ENCODE data around the gene SMAD2. TPM values are rescaled to one million over a fixed set of nuclear protein-coding genes. Genes with fewer than 3 reads are reported as not detected.

Gene SMAD2
- total and polyA plus RNA-seq, 2 of the 8 experiments (the other 6 are each of a cell fraction or from before 2014, with no cell fraction given), result 28.4 to 124 TPM

DNA sequence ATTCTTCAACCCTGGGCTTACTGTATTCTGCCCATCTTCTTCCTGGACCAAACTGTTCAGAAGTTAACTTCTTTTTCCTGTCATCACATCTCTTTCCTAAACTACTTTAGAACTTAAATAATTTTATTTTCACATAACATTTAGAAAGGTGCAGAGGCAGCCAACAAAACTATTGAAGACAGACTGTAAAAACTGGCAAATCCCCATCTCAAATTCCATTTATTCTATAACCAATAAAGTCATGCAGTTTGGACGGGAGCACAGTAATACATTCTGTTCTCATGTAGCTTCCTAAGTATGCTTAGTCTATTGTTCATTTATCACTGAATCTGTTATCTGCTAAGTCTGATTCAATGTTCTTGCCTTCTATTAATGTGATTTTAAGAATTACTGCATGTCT is 99.1 kb downstream of the SMAD2 start:
- POLR2A ChIA-PET (ENCODE audit: partially characterized antibody), result no interaction called here
- no peak overlapping the region for H3K4me3 ChIP-seq (ENCODE audit: extremely low read depth in 1 of 4, insufficient read depth in 2 of 4, low read depth in 3 of 4, low read length in 4 of 4)
- no peak overlapping the region for H3K23ac ChIP-seq (ENCODE audit: insufficient read length)
- H2AK5ac ChIP-seq (ENCODE audit: low read depth, low read length), result no peak overlapping the region
- 97% methylated on average over 1 of the region's 1 CpG; no CpG with 5 or more reads in 1 of the 2 experiments for WGBS, 2 experiments (ENCODE audit: extremely low coverage in 1 of 2, insufficient coverage in 1 of 2, insufficient read length in 1 of 2, insufficient replicate concordance in 2 of 2, low coverage in 1 of 2, low lambda C conversion rate in 2 of 2, missing lambda C conversion rate in 1 of 2)
- CTCF ChIA-PET (ENCODE audit: partially characterized antibody), result no interaction called here
- H3K79me2 ChIP-seq (ENCODE audit: control insufficient read depth in 1 of 2, insufficient read depth in 2 of 2, low read length in 2 of 2), result no peaks in the 10 kb centered on the region
- H4K91ac ChIP-seq (replicated peaks; ENCODE audit: insufficient read length, low read length), result no peak overlapping the region
- 0 out of 7 replicates have a peak, but pooled peaks cover 0 to 2% (median 0%) of the 10 kb centered on the region in 4 experiments for H3K4me1 ChIP-seq (replicated peaks in 1 of 4; ENCODE audit: control insufficient read depth in 3 of 4, insufficient read depth in 4 of 4, low read length in 3 of 4)
- no peak overlapping the region for H4K8ac ChIP-seq (ENCODE audit: extremely low read depth, insufficient read depth, low read length)
- no peak overlapping the region for H2BK20ac ChIP-seq (ENCODE audit: low read length)
- H4K20me1 ChIP-seq (replicated peaks in 1 of 2; ENCODE audit: control insufficient read depth in 1 of 2, insufficient read depth in 2 of 2, low read length in 2 of 2), result no peaks in the 10 kb centered on the region
- H3K4ac ChIP-seq (replicated peaks; ENCODE audit: insufficient read length, low read depth, low read length), result no peak overlapping the region
- no peak for TF ChIP-seq JUND (IDR thresholded peaks at IDR 0.05; ENCODE audit: low read length)
- no peak for TF ChIP-seq POLR2A (IDR thresholded peaks at IDR 0.05; ENCODE audit: control extremely low read depth in 1 of 2, low read depth in 2 of 2, low read length in 2 of 2)
- TF ChIP-seq EZH2 (IDR thresholded peaks at IDR 0.05; ENCODE audit: low read depth, low read length, severe bottlenecking), result no peak
- no peak for TF ChIP-seq PHF8 (conservative IDR thresholded peaks at IDR 0.05; ENCODE audit: low read depth, low read length)
- no peak for TF ChIP-seq CHD1 (IDR thresholded peaks at IDR 0.05; ENCODE audit: low read depth, low read length)
- no peak overlapping the region for H2BK15ac ChIP-seq (ENCODE audit: low read length)
- H3K27me3 ChIP-seq (replicated peaks in 1 of 4; ENCODE audit: control insufficient read depth in 3 of 4, extremely low read depth in 1 of 4, insufficient read depth in 3 of 4, low read length in 3 of 4), result no peaks in the 10 kb centered on the region
- no peak overlapping the region for H3K18ac ChIP-seq (ENCODE audit: extremely low read depth, low read length)
- peaks cover 0 to 10% of the 10 kb centered on the region in 2 experiments; a peak in 1 of 4 replicates for H3K9me3 ChIP-seq (ENCODE audit: insufficient read depth in 2 of 2, low read depth in 1 of 2, low read length in 1 of 2)
- H2AFZ ChIP-seq (ENCODE audit: low read length), result no peak overlapping the region
- no peaks in the 10 kb centered on the region for H3K23me2 ChIP-seq (ENCODE audit: low read depth, low read length)
- no peak overlapping the region for H3K27ac ChIP-seq (ENCODE audit: low read depth, low read length)
- DNase-seq (ENCODE audit: low read depth in 1 of 2, low spot score in 2 of 2) (no peak), FAIRE-seq (no peak)
- no peak overlapping the region for H3K14ac ChIP-seq (ENCODE audit: insufficient read length)
- H3K9ac ChIP-seq (replicated peaks in 1 of 4; ENCODE audit: extremely low read depth in 1 of 4, low read depth in 3 of 4, low read length in 3 of 4), result no peak overlapping the region
- no peak overlapping the region for H3K4me2 ChIP-seq (ENCODE audit: insufficient read depth in 1 of 2, low read depth in 2 of 2, low read length in 2 of 2)
- no peak overlapping the region for H2BK120ac ChIP-seq (replicated peaks; ENCODE audit: low read depth, low read length)
- no peak overlapping the region for H2BK5ac ChIP-seq (ENCODE audit: low read depth, low read length)
- H3K79me1 ChIP-seq (ENCODE audit: low read depth, low read length), result no peaks in the 10 kb centered on the region
- H4K5ac ChIP-seq (ENCODE audit: insufficient read length, low read depth, low read length), result no peak overlapping the region
- no peak overlapping the region for H3K56ac ChIP-seq (replicated peaks; ENCODE audit: insufficient read length, low read depth, low read length)
- no peak overlapping the region for H2BK12ac ChIP-seq (ENCODE audit: low read depth, low read length)
- peaks cover 0 to 44% (median 14%) of the 10 kb centered on the region in 4 experiments; a peak in 6 of 8 replicates for H3K36me3 ChIP-seq (ENCODE audit: control insufficient read depth in 2 of 4, insufficient read depth in 4 of 4, low read length in 3 of 4)
